Neural progenitor cell (in vitro differentiated cells): ENCODE measurements around the gene CHRNA4. TPM values are rescaled to one million over a fixed set of nuclear protein-coding genes. Genes with fewer than 3 reads are reported as not detected.
A peak's percentile ranks its signal among the peaks of the same experiment; 100 is the strongest.

Experiments used
- DNase-seq: peaks from one replicate; pipeline ENCODE4 v3.0.0-alpha.2; 2016; ENCODE audit warnings: low spot score
- H2AFZ ChIP-seq: fragments of 200-600 bp; sonication (generic); replicated peaks from 2 replicates; pipeline ENCODE4 v1.6.1; 2016; ENCODE audit warnings: antibody characterized with exemption
- H3F3A ChIP-seq: fragments of 200-600 bp; sonication (generic); 2 replicates; pipeline ENCODE4 v1.6.1; 2016; ENCODE audit warnings: antibody characterized with exemption, low read depth
- H3K27ac ChIP-seq: fragments of 200-600 bp; sonication (generic); 2 replicates; pipeline ENCODE4 v1.5.1; 2016; ENCODE audit warnings: mild to moderate bottlenecking
- H3K27me3 ChIP-seq: fragments of 200-600 bp; sonication (generic); 2 replicates; pipeline ENCODE4 v1.6.1; 2016; ENCODE audit warnings: mild to moderate bottlenecking, moderate library complexity
- H3K36me3 ChIP-seq: fragments of 200-600 bp; sonication (generic); 2 replicates; pipeline ENCODE4 v1.5.1; 2016
- H3K4me1 ChIP-seq: fragments of 200-600 bp; sonication (generic); 2 replicates; pipeline ENCODE4 v1.6.1; 2016; ENCODE audit warnings: mixed run types
- H3K4me2 ChIP-seq: fragments of 200-600 bp; sonication (generic); 2 replicates; pipeline ENCODE4 v1.6.1; 2016
- H3K4me3 ChIP-seq: fragments of 200-600 bp; sonication (generic); 2 replicates; pipeline ENCODE4 v1.5.1; 2016
- H3K79me2 ChIP-seq: fragments of 200-600 bp; sonication (generic); 2 replicates; pipeline ENCODE4 v1.6.1; 2016; ENCODE audit warnings: low read depth
- H3K9ac ChIP-seq: fragments of 200-600 bp; sonication (generic); 2 replicates; pipeline ENCODE4 v1.6.1; 2016
- H3K9me3 ChIP-seq: fragments of 200-600 bp; sonication (generic); 2 replicates; pipeline ENCODE4 v1.5.1; 2016; ENCODE audit warnings: low read depth
- H4K20me1 ChIP-seq: fragments of 200-600 bp; sonication (generic); 2 replicates; pipeline ENCODE4 v1.6.1; 2016; ENCODE audit warnings: low read depth
- H3K27ac Mint-ChIP-seq: 3 replicates; pipeline ENCODE4 v1.8.0; 2021; ENCODE audit warnings: mixed read lengths
- H3K27me3 Mint-ChIP-seq: 2 replicates; pipeline ENCODE4 v1.8.0; 2022; ENCODE audit warnings: low read depth, mild to moderate bottlenecking, inconsistent platforms, moderate library complexity, mixed read lengths; ENCODE audit not compliant: insufficient read depth
- H3K36me3 Mint-ChIP-seq: 3 replicates; pipeline ENCODE4 v1.8.0; 2021; ENCODE audit warnings: mixed read lengths
- H3K4me1 Mint-ChIP-seq: 3 replicates; pipeline ENCODE4 v1.8.0; 2021; ENCODE audit warnings: mixed read lengths
- H3K4me3 Mint-ChIP-seq: 3 replicates; pipeline ENCODE4 v1.8.0; 2021; ENCODE audit warnings: mild to moderate bottlenecking, moderate library complexity, mixed read lengths
- H3K9me3 Mint-ChIP-seq: 3 replicates; pipeline ENCODE4 v1.8.0; 2020; ENCODE audit warnings: mixed read lengths
- CTCF ChIP-seq: fragments of 200-600 bp; sonication (generic); IDR thresholded peaks from 2 replicates; pipeline ENCODE4 v1.5.1; 2017; ENCODE audit warnings: antibody characterized with exemption, mild to moderate bottlenecking
- EZH2 ChIP-seq: fragments of 200-600 bp; sonication (generic); IDR thresholded peaks from 2 replicates; pipeline ENCODE4 v1.6.1; 2017; ENCODE audit warnings: antibody characterized with exemption, mild to moderate bottlenecking, moderate library complexity
- EZH2phosphoT487 ChIP-seq: fragments of 200-600 bp; sonication (generic); IDR thresholded peaks from 2 replicates; pipeline ENCODE4 v1.6.1; 2017; ENCODE audit warnings: antibody characterized with exemption
- total RNA-seq: library from RNA; depleted of rRNA; stranded (reverse); fragments of >200 nt; gene quantifications from 2 replicates; pipeline ENCODE4 v1.2.3, GENCODE V29; 2015; ENCODE audit warnings: low replicate concordance

The CHRNA4 gene
- total RNA-seq, 1 donor from 2014 or later = not detected

GRCh38 chr20:63296531-63297299 is 64.4 kb downstream of the CHRNA4 start:
- H3K36me3 ChIP-seq = no peaks in the 10 kb centered on the region
- H4K20me1 ChIP-seq = no peaks in the 10 kb centered on the region
- H2AFZ ChIP-seq = no peak overlapping the region
- Mint-ChIP-seq H3K36me3 (no peaks in the 10 kb centered on the region), H3K4me1 (peaks cover 13% of the 10 kb centered on the region), H3K4me3 (no peak overlapping the region), H3K27me3 (peaks cover 11% of the 10 kb centered on the region), H3K27ac (no peak overlapping the region), H3K9me3 (no peaks in the 10 kb centered on the region)
- peak; percentile 45 for DNase-seq
- no peaks in the 10 kb centered on the region for H3K9me3 ChIP-seq
- no peak overlapping the region for H3K9ac ChIP-seq
- peaks cover 33% of the 10 kb centered on the region for H3K27me3 ChIP-seq
- H3K27ac ChIP-seq = no peak overlapping the region
- H3K79me2 ChIP-seq = no peaks in the 10 kb centered on the region
- H3F3A ChIP-seq = peaks cover 4% of the 10 kb centered on the region
- no peak overlapping the region for H3K4me3 ChIP-seq
- H3K4me2 ChIP-seq = peak overlapping the region; percentile 47
- peaks cover 23% of the 10 kb centered on the region for H3K4me1 ChIP-seq
- no peak for TF ChIP-seq EZH2
- no peak for TF ChIP-seq CTCF
- TF ChIP-seq EZH2phosphoT487 = no peak

- H3K27me3 ChIP-seq = peaks cover 28% of the 10 kb centered on the region
- Mint-ChIP-seq H3K4me3 (no peak overlapping the region), H3K27ac (no peak overlapping the region), H3K27me3 (peaks cover 11% of the 10 kb centered on the region), H3K9me3 (no peaks in the 10 kb centered on the region), H3K4me1 (peaks cover 13% of the 10 kb centered on the region), H3K36me3 (no peaks in the 10 kb centered on the region)
- H3K79me2 ChIP-seq = no peaks in the 10 kb centered on the region
- H3K4me2 ChIP-seq = peak overlapping the region; percentile 47
- no peak overlapping the region for H3K9ac ChIP-seq
- H3K9me3 ChIP-seq = no peaks in the 10 kb centered on the region
- H3F3A ChIP-seq = peaks cover 4% of the 10 kb centered on the region
- no peaks in the 10 kb centered on the region for H3K36me3 ChIP-seq
- no peak overlapping the region for H3K4me3 ChIP-seq
- TF ChIP-seq EZH2phosphoT487 = no peak
- TF ChIP-seq CTCF = no peak
- no peak for TF ChIP-seq EZH2
- H3K4me1 ChIP-seq = peaks cover 23% of the 10 kb centered on the region
- peaks cover 2% of the 10 kb centered on the region for H4K20me1 ChIP-seq
- H2AFZ ChIP-seq = no peak overlapping the region
- no peak overlapping the region for H3K27ac ChIP-seq
- DNase-seq = peak; percentile 36
Observed at GRCh38 chr20:63295846-63296245, 65.3 kb downstream of the CHRNA4 start.

- no peak overlapping the region for H3K27ac ChIP-seq
- H3K27ac Mint-ChIP-seq = peak overlapping the region; percentile 85
- peaks cover 24% of the 10 kb centered on the region for H3K27me3 ChIP-seq
- no peak overlapping the region for H3K4me3 ChIP-seq
- H2AFZ ChIP-seq = no peak overlapping the region
- peaks cover 13% of the 10 kb centered on the region for H3K4me1 Mint-ChIP-seq
- peak overlapping the region; percentile 47 for H3K4me2 ChIP-seq
- peaks cover 6% of the 10 kb centered on the region for H4K20me1 ChIP-seq
- peaks cover 4% of the 10 kb centered on the region for H3F3A ChIP-seq
- H3K9me3 Mint-ChIP-seq = no peaks in the 10 kb centered on the region
- H3K27me3 Mint-ChIP-seq = peaks cover 8% of the 10 kb centered on the region
- DNase-seq = no peak
- no peak overlapping the region for H3K9ac ChIP-seq
- no peaks in the 10 kb centered on the region for H3K9me3 ChIP-seq
- no peaks in the 10 kb centered on the region for H3K36me3 Mint-ChIP-seq
- TF ChIP-seq CTCF = no peak
- no peak for TF ChIP-seq EZH2phosphoT487
- TF ChIP-seq EZH2 = no peak
- no peak overlapping the region for H3K4me3 Mint-ChIP-seq
- H3K79me2 ChIP-seq = no peaks in the 10 kb centered on the region
- H3K36me3 ChIP-seq = no peaks in the 10 kb centered on the region
- peaks cover 23% of the 10 kb centered on the region for H3K4me1 ChIP-seq
Observed at GRCh38 chr20:63295422-63295821, 65.7 kb downstream of the CHRNA4 start.
